ENCODE data around the gene SLC35F3. TPM values are rescaled to one million over a fixed set of nuclear protein-coding genes. Genes with fewer than 3 reads are reported as not detected.

SLC35F3 gene
- total RNA-seq (under 1 TPM; 0.43 to 0.87 TPM), polyA plus RNA-seq (ENCODE audit: insufficient read depth, low read depth, low replicate concordance) (0.47 TPM)
- long read RNA-seq, donor 1, result 0 reads
- long read RNA-seq, donor 2, result 0 reads

DNA sequence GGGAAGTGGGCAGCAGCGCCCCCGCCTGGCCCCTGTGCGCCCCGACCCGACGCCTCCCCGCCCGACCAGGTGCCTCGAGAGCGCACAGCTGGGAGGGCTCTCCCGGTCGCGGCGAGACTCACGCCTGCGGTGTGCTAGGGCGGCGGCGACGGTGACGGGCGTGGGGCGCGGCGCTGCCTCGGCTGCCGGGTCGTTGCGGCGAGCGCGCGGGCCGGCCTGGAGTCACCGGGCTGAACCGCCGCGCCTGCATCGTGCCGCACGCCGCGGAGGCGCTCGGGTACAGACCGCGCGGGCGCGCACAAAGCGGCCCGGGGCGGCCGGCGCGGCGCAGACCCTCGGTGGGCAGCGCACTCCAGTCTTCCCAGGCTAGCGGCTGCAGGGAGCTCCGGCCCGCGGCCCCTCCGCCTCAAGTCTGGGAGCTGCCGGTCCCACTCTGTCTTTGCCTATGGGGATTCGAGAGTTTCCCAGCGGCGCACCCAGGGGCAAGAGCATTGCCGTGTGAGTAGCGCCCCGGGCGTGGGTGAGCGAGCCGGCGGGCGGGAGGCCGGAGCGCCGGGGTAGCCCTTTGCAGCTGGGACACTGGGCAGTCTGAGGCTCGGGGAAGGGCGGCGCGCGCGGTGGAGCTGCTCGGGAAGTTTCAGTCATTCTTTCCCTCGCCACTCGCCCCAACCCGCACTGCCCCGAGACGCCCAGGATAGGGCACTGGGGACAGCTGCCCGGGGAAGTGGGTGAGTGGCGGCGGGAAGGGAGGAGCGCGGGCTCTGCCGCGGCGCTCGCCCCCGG is at the start of gene SLC35F3:
TSS of gene SLC35F3 (plus strand) at position 44 of the 783 bp plus-strand sequence.
- intact Hi-C loops (cut with DNase I; ENCODE audit: low total_unique reads), result no loop called here
- H3K4me1 ChIP-seq, result no peaks in the 10 kb centered on the region
- no peaks in the 10 kb centered on the region for H3K9me3 ChIP-seq
- H3K27ac ChIP-seq, result peak within 1 kb of the TSS in 1 of 2 donors; percentile 19
- no peaks in the 10 kb centered on the region for H3K36me3 ChIP-seq (ENCODE audit: low read depth, missing control alignments)
- 0 to 1% methylated on average over 5 to 88 of the region's 101 CpGs for WGBS, 2 donors
- TF ChIP-seq, protein P1, sequence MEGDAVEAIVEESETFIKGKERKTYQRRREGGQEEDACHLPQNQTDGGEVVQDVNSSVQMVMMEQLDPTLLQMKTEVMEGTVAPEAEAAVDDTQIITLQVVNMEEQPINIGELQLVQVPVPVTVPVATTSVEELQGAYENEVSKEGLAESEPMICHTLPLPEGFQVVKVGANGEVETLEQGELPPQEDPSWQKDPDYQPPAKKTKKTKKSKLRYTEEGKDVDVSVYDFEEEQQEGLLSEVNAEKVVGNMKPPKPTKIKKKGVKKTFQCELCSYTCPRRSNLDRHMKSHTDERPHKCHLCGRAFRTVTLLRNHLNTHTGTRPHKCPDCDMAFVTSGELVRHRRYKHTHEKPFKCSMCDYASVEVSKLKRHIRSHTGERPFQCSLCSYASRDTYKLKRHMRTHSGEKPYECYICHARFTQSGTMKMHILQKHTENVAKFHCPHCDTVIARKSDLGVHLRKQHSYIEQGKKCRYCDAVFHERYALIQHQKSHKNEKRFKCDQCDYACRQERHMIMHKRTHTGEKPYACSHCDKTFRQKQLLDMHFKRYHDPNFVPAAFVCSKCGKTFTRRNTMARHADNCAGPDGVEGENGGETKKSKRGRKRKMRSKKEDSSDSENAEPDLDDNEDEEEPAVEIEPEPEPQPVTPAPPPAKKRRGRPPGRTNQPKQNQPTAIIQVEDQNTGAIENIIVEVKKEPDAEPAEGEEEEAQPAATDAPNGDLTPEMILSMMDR (IDR thresholded peaks at IDR 0.05), result peak; percentile 11 to 32 (median 22)
- TF ChIP-seq POLR2A (IDR thresholded peaks at IDR 0.05), result no peak
- DNase-seq, result peak; percentile 61
- H3K4me3 ChIP-seq, result peak within 1 kb of the TSS; percentile 51 to 59
- H3K27me3 ChIP-seq, result no peaks in the 10 kb centered on the region

DNA sequence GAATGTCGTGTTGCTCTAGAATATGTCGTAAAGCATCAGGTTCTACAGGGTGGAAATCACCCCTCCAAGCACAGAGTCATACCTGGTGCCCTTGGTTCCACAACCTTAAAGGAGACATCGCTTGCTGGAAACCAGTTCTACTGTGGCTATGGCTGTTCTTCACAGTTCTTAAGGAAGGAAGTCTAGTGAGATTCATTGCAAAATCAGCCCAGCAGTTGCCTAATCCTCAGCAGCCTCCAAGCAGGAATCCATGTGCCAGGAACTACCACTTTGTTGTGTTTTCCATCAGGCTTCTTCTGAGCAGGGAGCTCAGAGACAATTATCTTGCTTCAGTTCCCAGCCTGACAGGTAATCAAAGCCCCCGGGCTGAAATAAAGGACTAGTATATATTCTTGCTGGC is 45.0 kb upstream of the SLC35F3 start:
- Histone ChIP-seq H3K9me3 (no peaks in the 10 kb centered on the region), H3K36me3 (ENCODE audit: low read depth, missing control alignments) (no peaks in the 10 kb centered on the region), H3K27me3 (no peaks in the 10 kb centered on the region), H3K27ac (no peak overlapping the region), H3K4me1 (no peaks in the 10 kb centered on the region), H3K4me3 (no peak overlapping the region)
- 79 to 82% methylated on average over 4 of the region's 4 CpGs for WGBS, 2 donors
- DNase-seq, result no peak
- no peak for TF ChIP-seq POLR2A (IDR thresholded peaks at IDR 0.05)
- TF ChIP-seq, protein P1 (IDR thresholded peaks at IDR 0.05), result no peak
- intact Hi-C loops (cut with DNase I; ENCODE audit: low total_unique reads), result no loop called here

DNA sequence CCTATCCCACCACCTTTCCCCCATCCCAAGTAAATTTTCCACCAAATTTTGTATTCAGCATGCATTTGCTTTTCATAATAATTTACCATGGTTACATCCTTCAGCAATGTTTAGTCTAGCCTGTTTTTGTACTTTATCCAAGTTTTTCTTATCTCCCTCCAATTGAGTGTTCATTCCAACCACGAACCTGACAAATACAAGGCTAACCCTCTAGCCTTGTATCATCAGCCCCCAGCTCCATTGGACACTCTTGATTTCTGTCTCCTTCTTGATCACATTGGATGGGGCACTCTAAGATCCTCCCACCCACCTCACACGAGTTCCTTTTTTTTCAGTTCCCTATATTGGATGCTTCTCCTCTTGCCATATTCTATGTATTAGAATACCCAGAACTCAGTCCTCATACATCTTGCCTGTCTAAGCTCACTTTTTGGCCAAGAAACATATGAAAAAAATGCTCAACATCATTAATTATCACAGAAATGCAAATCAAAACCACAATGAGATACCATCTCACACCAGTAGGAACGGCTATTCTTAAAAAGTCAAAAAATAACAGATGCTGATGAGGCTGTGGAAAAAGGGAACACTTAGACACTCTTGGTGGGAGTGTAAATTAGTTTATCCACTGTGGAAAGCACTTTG is 40.5 kb upstream of the SLC35F3 start:
- 66 to 77% methylated on average over 3 of the region's 3 CpGs for WGBS, 2 donors

DNA sequence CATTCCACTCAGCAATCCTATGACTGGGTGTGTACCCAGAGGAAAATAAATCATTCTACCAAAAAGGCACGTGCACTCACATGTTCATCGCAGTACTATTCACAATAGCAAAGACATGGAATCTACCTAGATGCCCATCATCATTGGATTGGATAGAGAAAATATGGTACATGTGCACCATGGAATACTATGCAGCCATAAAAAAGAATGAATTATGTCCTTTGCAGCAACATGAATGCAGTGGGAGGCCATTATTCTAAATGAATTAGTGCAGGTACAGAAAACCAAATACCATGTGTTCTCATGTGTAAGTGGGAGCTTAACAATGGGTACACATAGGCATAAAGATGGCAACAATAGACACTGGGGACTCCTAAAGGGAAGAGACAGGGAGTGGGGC is 39.9 kb upstream of the SLC35F3 start:
- Histone ChIP-seq H3K27me3 (no peaks in the 10 kb centered on the region), H3K36me3 (ENCODE audit: low read depth, missing control alignments) (no peaks in the 10 kb centered on the region), H3K4me1 (no peaks in the 10 kb centered on the region), H3K4me3 (no peak overlapping the region), H3K9me3 (no peaks in the 10 kb centered on the region), H3K27ac (no peak overlapping the region)
- no peak for DNase-seq
- WGBS, 2 donors, result 90 to 95% methylated on average over 2 of the region's 2 CpGs
- intact Hi-C loops (cut with DNase I; ENCODE audit: low total_unique reads), result no loop called here
- no peak for TF ChIP-seq POLR2A (IDR thresholded peaks at IDR 0.05)
- TF ChIP-seq, protein P1 (IDR thresholded peaks at IDR 0.05), result no peak

More for the DNA sequence above, 40.5 kb upstream of the SLC35F3 start:
- intact Hi-C loops (cut with DNase I; ENCODE audit: low total_unique reads), result no loop called here
- Histone ChIP-seq H3K4me3 (no peak overlapping the region), H3K4me1 (no peaks in the 10 kb centered on the region), H3K27ac (no peak overlapping the region), H3K27me3 (no peaks in the 10 kb centered on the region), H3K36me3 (ENCODE audit: low read depth, missing control alignments) (no peaks in the 10 kb centered on the region), H3K9me3 (no peaks in the 10 kb centered on the region)
- TF ChIP-seq, protein P1 (IDR thresholded peaks at IDR 0.05), result no peak
- TF ChIP-seq POLR2A (IDR thresholded peaks at IDR 0.05), result no peak
- no peak for DNase-seq
